GM23338 (cell line): Measurements from ENCODE around the gene SLBP. TPM values are rescaled to one million over a fixed set of nuclear protein-coding genes. Genes with fewer than 3 reads are reported as not detected.

ENCODE experiments used
- ATAC-seq: fragments of 200-7000 bp; cut with Tn5 transposase; 3 replicates; pipeline ENCODE4 v1.9.1; 2020
- DNase-seq: peaks from one replicate; pipeline ENCODE4 v3.0.0-alpha.2; 2015; ENCODE audit warnings: low spot score
- H2AFZ ChIP-seq: fragments of 200-600 bp; sonication (generic); 2 replicates; pipeline ENCODE4 v1.8.0; 2016; ENCODE audit warnings: antibody characterized with exemption, mild to moderate bottlenecking, moderate library complexity
- H3F3A ChIP-seq: fragments of 200-600 bp; sonication (generic); replicated peaks from 2 replicates; pipeline ENCODE4 v1.8.0; 2017; ENCODE audit warnings: antibody characterized with exemption, mixed run types, low read depth
- H3K27ac ChIP-seq: fragments of 200-600 bp; sonication (generic); 2 replicates; pipeline ENCODE4 v1.6.1; 2016; ENCODE audit warnings: low read depth
- H3K27me3 ChIP-seq: fragments of 200-600 bp; sonication (generic); 2 replicates; pipeline ENCODE4 v1.8.0; 2016; ENCODE audit warnings: mild to moderate bottlenecking, mixed run types, moderate library complexity; ENCODE audit not compliant: insufficient read depth
- H3K36me3 ChIP-seq: fragments of 200-600 bp; sonication (generic); 2 replicates; pipeline ENCODE4 v1.8.0; 2016; ENCODE audit warnings: mild to moderate bottlenecking; ENCODE audit not compliant: insufficient read depth
- H3K4me1 ChIP-seq: fragments of 200-600 bp; sonication (generic); 2 replicates; pipeline ENCODE4 v1.8.0; 2016; ENCODE audit warnings: mild to moderate bottlenecking, moderate library complexity; ENCODE audit not compliant: insufficient read depth
- H3K4me2 ChIP-seq: fragments of 200-600 bp; sonication (generic); 2 replicates; pipeline ENCODE4 v1.7.1; 2017; ENCODE audit warnings: mixed run types
- H3K4me3 ChIP-seq: fragments of 200-600 bp; sonication (generic); 2 replicates; pipeline ENCODE4 v1.6.1; 2016; ENCODE audit warnings: mixed run types
- H3K79me2 ChIP-seq: fragments of 200-600 bp; sonication (generic); replicated peaks from 2 replicates; pipeline ENCODE4 v1.8.0; 2017; ENCODE audit warnings: mild to moderate bottlenecking; ENCODE audit not compliant: insufficient read depth
- H3K9me2 ChIP-seq: fragments of 200-600 bp; sonication (generic); 2 replicates; pipeline ENCODE4 v1.8.0; 2017; ENCODE audit not compliant: insufficient read depth
- H4K20me1 ChIP-seq: fragments of 200-600 bp; sonication (generic); replicated peaks from 2 replicates; pipeline ENCODE4 v1.8.0; 2017; ENCODE audit warnings: mild to moderate bottlenecking; ENCODE audit not compliant: insufficient read depth
- H3K27ac Mint-ChIP-seq: 2 replicates; pipeline ENCODE4 v1.8.0; 2020; ENCODE audit warnings: inconsistent platforms, mild to moderate bottlenecking, moderate library complexity, mixed read lengths
- H3K27me3 Mint-ChIP-seq: 3 replicates; pipeline ENCODE4 v1.8.0; 2022; ENCODE audit warnings: low read depth, mild to moderate bottlenecking, moderate library complexity, mixed read lengths, inconsistent platforms; ENCODE audit not compliant: insufficient read depth, poor library complexity
- H3K36me3 Mint-ChIP-seq: 3 replicates; pipeline ENCODE4 v1.8.0; 2021; ENCODE audit warnings: low read depth, mild to moderate bottlenecking, inconsistent platforms, moderate library complexity, mixed read lengths
- H3K4me1 Mint-ChIP-seq: 3 replicates; pipeline ENCODE4 v1.8.0; 2020; ENCODE audit warnings: mild to moderate bottlenecking, inconsistent platforms, mixed read lengths
- H3K4me3 Mint-ChIP-seq: 3 replicates; pipeline ENCODE4 v1.8.0; 2021; ENCODE audit warnings: moderate library complexity, mild to moderate bottlenecking, inconsistent platforms, mixed read lengths
- H3K9me3 Mint-ChIP-seq: 3 replicates; pipeline ENCODE4 v1.8.0; 2020; ENCODE audit warnings: moderate library complexity, mild to moderate bottlenecking, inconsistent platforms, mixed read lengths
- ETS1 ChIP-seq: IDR thresholded peaks from 2 replicates; pipeline ENCODE4 v1.6.1; 2016; ENCODE audit warnings: antibody characterized with exemption
- EZH2 ChIP-seq: fragments of 200-600 bp; sonication (generic); IDR thresholded peaks from one replicate; pipeline ENCODE4 v1.8.0; 2017; ENCODE audit warnings: antibody characterized with exemption, mild to moderate bottlenecking, low read depth; ENCODE audit not compliant: unreplicated experiment
- JUNB ChIP-seq: IDR thresholded peaks from one replicate; pipeline ENCODE4 v1.6.1; 2016; ENCODE audit warnings: antibody characterized with exemption; ENCODE audit not compliant: unreplicated experiment
- POLR2AphosphoS5 ChIP-seq: IDR thresholded peaks from 2 replicates; pipeline ENCODE4 v1.6.1; 2016; ENCODE audit warnings: antibody characterized with exemption, low read depth
- STAT1 ChIP-seq: IDR thresholded peaks from one replicate; pipeline ENCODE4 v1.6.1; 2016; ENCODE audit warnings: antibody characterized with exemption; ENCODE audit not compliant: unreplicated experiment
- ZNF114 ChIP-seq: fragments of 250-450 bp; sonication (Bioruptor Pico); IDR thresholded peaks from 2 replicates; pipeline ENCODE4 v1.5.0; 2020; ENCODE audit warnings: mild to moderate bottlenecking, moderate library complexity
- ZNF331 ChIP-seq: fragments of 250-450 bp; sonication (Bioruptor Pico); IDR thresholded peaks from 2 replicates; pipeline ENCODE4 v1.5.0; 2020; ENCODE audit warnings: low read depth, mild to moderate bottlenecking, moderate library complexity
- ZNF462 ChIP-seq: fragments of 250-450 bp; sonication (Bioruptor Pico); IDR thresholded peaks from 2 replicates; pipeline ENCODE4 v1.5.0; 2020; ENCODE audit warnings: mild to moderate bottlenecking, moderate library complexity
- polyA plus RNA-seq: library from polyadenylated mRNA; unstranded; fragments of >200 nt; fragmentation: Nextera tagmentation; extraction: Ambion mirVana; gene quantifications from 2 replicates; pipeline ENCODE4 v1.2.1, GENCODE V29; 2016
- total RNA-seq: library from RNA; depleted of rRNA; stranded (reverse); fragments of >200 nt; shearing (Covaris generic); gene quantifications from 2 replicates; pipeline ENCODE4 v1.2.3, GENCODE V29; 2014

The SLBP gene
- total and polyA plus RNA-seq, 2 experiments from 2014 or later, result 54.4 to 58.6 TPM

- Mint-ChIP-seq H3K9me3 (peaks cover 2% of the 10 kb centered on the region; the same call in 2 of the 3 replicates), H3K4me1 (peaks cover 8% of the 10 kb centered on the region; the same call in 2 of the 3 replicates), H3K4me3 (peak overlapping the region; percentile 60), H3K27me3 (peaks cover 22% of the 10 kb centered on the region), H3K36me3 (peaks cover 6% of the 10 kb centered on the region), H3K27ac (no peak overlapping the region)
- H3K4me1 ChIP-seq, result 0 out of 2 replicates have a peak, but pooled peaks cover 5% of the 10 kb centered on the region
- peak overlapping the region; percentile 49 for H3K4me3 ChIP-seq
- no peaks in the 10 kb centered on the region for H4K20me1 ChIP-seq
- DNase-seq, result no peak
- H3K79me2 ChIP-seq, result no peaks in the 10 kb centered on the region
- peak overlapping the region; percentile 14; the same call in 1 of the 2 replicates for H2AFZ ChIP-seq
- H3K27me3 ChIP-seq, result peaks cover 22% of the 10 kb centered on the region
- peaks cover 12% of the 10 kb centered on the region for H3F3A ChIP-seq
- no peak overlapping the region for H3K27ac ChIP-seq
- ATAC-seq, result peak; percentile 43
- no peaks in the 10 kb centered on the region for H3K36me3 ChIP-seq
- TF ChIP-seq POLR2AphosphoS5 (peak; percentile 53), JUNB (no peak)
- peak overlapping the region; percentile 71; the same call in 1 of the 2 replicates for H3K4me2 ChIP-seq
- no peaks in the 10 kb centered on the region for H3K9me2 ChIP-seq
Observed at GRCh38 chr4:1684506-1685234, 27.4 kb downstream of the SLBP start.

GRCh38 chr4:1683736-1684505 lies 28.2 kb downstream of the SLBP start, which contains the start of gene FAM53A:
FAM53A (minus strand) TSS chr4:1684313; CDS start chr4:1668741, 15,572 bp downstream.
- H3K4me3 Mint-ChIP-seq, result peak within 1 kb of the TSS; percentile 78
- peaks cover 8% of the 10 kb centered on the region; the same call in 2 of the 3 replicates for H3K4me1 Mint-ChIP-seq
- DNase-seq (peak; percentile 87), ATAC-seq (peak; percentile 79)
- no peaks in the 10 kb centered on the region for H3K79me2 ChIP-seq
- H2AFZ ChIP-seq, result peak within 1 kb of the TSS; percentile 76
- H3K9me2 ChIP-seq, result no peaks in the 10 kb centered on the region
- H4K20me1 ChIP-seq, result no peaks in the 10 kb centered on the region
- H3K27me3 ChIP-seq, result peaks cover 22% of the 10 kb centered on the region
- H3K36me3 ChIP-seq, result no peaks in the 10 kb centered on the region
- 0 out of 2 replicates have a peak, but pooled peaks cover 5% of the 10 kb centered on the region for H3K4me1 ChIP-seq
- H3K36me3 Mint-ChIP-seq, result peaks cover 1% of the 10 kb centered on the region; the same call in 1 of the 3 replicates
- H3K4me2 ChIP-seq, result peak within 1 kb of the TSS; percentile 84
- peak within 1 kb of the TSS; percentile 52 for H3K4me3 ChIP-seq
- peaks cover 22% of the 10 kb centered on the region for H3K27me3 Mint-ChIP-seq
- H3K27ac ChIP-seq, result no peak within 1 kb of the TSS
- H3K27ac Mint-ChIP-seq, result no peak within 1 kb of the TSS
- peaks cover 2% of the 10 kb centered on the region; the same call in 2 of the 3 replicates for H3K9me3 Mint-ChIP-seq
- H3F3A ChIP-seq, result peaks cover 12% of the 10 kb centered on the region
- TF ChIP-seq ZNF331 (CRISPR knock-in tag) (no peak), ZNF114 (CRISPR knock-in tag) (no peak), ZNF462 (no peak), ETS1 (no peak), POLR2AphosphoS5 (peak; percentile 48; the same call in 1 of the 2 replicates), STAT1 (no peak), EZH2 (peak; percentile 1), JUNB (no peak)
